GM10847 (cell line): ENCODE results near the gene ICA1.

Source experiments
- POLR2A ChIP-seq: IDR thresholded peaks from 2 replicates; pipeline ENCODE4 v1.6.1; 2011; ENCODE audit not compliant: insufficient read length; ENCODE audit errors: extremely low read depth

The ICA1 gene

GRCh38 chr7:8282162-8282561 lies 20.2 kb upstream of the ICA1 start:
- no peak for TF ChIP-seq POLR2A

DNA sequence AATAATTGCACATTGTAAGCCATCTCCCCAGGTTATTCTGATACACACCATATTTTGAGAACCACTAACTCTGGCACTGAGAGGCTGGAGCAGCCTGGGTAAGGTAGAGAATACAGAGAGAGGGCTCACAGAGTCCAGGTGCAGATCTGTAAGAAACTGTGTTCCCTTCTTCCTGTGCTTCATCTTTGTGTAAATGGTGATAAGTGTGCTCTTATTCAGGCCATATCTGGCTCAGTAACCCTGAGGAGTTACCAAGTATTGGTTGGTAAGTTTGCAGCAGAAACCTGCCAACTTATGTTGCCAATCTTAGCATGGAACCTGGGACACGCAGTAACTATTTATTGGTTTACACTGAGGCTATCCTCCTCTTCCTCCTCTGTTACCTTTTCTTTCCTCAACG lies 16.2 kb upstream of the ICA1 start:
- no peak for TF ChIP-seq POLR2A

DNA sequence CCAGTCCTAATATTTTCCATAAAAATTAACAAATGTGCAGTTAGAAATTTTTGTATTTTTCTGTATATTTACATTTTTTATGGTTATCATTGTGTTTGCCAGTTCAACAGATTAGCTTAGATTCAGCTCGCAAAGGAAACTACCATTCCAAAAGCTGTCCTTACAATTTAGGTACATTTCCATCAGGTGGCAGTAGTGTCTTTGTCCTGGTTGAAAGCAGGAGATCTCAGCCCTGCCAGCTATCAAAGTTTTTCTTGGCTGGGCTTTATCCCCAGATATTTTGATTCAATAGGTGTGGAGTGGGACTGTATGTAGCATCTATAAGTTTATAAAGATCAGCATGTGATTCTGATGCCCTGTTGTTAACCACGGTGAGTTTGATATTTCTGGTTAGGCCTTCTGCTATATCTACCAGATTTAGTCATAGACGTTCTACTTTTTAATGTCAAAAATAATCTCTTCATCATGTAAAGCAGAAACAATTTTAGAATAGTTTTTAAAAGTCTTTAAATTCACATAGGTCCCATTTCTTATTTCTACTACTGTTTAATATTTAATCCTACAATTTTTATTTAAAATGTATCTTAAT lies 15.5 kb upstream of the ICA1 start:
- TF ChIP-seq POLR2A = no peak

DNA sequence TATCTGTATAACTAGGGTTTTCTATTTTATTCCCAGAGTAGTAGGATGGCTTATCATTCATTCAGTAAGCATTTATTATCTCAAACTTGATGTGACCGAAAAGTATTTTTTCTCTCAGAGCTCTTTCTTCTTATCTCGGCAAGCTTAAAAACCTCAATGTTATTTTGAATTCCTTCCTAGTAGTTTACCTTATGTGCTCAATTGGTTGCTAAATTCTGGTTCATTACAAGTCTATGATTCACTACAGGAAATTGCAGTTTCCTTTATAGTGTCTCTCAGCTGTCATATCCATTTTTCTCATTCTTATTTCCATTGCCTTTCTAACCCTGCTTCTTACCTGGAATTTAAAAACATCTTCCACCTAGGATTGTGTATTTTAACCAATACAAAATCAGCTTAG lies 12.6 kb upstream of the ICA1 start:
- TF ChIP-seq POLR2A = no peak

GRCh38 chr7:8271960-8272359 lies 10.0 kb upstream of the ICA1 start:
- TF ChIP-seq POLR2A = no peak

DNA sequence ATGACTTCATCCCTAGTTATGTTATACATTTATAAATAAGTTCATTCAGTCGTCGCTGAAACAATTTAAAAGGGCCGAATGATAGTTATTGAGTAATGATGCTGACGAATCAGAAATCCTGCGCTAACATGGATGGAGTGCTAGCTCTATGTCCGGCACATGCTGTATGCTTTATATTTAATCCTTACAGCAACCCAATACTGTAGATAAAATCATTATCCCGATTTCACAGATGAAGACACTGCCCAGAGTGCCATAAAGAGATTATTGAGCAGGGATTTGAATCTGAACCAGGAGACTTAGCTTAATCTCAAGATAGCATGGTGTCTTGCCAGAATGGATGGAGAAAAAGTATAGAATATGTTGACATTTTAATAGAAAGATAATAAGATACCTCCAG lies 1.1 kb upstream of the ICA1 start:
- no peak for TF ChIP-seq POLR2A

DNA sequence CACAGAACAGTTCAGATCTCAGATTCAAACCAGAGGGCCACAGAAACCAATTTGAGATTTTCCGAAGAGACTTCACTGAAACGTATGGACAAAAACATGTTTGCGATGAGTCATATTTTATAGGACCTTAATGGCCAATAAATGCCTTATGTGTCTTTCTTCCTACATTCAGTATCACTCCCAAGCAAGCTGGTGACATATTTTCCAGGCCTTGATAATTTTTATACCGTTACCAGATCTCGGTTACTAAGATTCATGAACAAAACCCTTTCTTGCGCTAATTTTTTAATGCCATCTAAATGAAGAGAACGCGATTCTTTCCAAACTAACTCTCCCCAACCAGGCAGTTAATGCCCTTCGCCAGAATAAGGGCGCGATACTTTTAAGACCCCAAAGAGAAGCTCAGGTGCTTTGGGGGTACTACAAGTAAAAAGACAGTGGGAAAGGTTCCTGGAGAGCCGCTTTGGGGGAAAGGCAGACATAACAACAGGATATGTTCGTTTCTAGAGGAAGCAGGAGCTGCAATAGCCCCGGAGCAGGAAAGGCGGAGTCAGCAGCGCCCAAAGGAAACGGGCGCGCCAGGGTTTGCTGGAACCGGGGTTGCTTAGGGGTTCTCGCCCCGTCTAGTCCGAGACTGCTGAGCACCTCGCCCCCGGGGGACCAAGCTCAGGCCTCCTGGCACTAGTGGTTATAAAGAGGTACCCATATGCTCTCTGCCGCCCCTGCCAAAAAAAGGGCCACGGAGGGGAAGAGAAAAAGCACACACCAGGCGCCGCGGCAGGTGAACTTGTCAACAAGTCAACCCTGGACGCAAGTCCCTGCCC lies 884 bp downstream of the ICA1 start:
- TF ChIP-seq POLR2A = no peak

GRCh38 chr7:8259586-8260222 lies 2.3 kb downstream of the ICA1 start:
- TF ChIP-seq POLR2A = no peak

- no peak for TF ChIP-seq POLR2A
Measured at GRCh38 chr7:8258734-8259133, 3.2 kb downstream of the ICA1 start.

DNA sequence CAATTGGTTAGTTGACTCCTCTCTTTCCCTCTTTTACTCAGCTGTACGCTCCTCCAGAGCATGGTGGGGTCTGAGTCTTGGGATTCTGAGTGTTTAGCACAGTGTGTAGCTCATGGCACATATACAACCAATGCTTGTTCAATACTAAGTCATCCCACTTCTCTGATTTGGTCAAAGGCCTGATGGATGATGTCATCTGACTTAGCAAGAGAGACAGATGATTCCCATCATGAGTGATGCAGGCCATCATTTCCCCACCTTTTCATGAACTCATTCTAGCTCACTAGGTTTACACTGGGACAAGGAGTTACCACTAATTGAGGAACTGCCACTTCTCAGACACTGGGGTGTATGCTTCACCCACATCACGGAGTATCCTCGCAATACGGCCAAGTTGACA lies 3.8 kb downstream of the ICA1 start:
- no peak for TF ChIP-seq POLR2A

DNA sequence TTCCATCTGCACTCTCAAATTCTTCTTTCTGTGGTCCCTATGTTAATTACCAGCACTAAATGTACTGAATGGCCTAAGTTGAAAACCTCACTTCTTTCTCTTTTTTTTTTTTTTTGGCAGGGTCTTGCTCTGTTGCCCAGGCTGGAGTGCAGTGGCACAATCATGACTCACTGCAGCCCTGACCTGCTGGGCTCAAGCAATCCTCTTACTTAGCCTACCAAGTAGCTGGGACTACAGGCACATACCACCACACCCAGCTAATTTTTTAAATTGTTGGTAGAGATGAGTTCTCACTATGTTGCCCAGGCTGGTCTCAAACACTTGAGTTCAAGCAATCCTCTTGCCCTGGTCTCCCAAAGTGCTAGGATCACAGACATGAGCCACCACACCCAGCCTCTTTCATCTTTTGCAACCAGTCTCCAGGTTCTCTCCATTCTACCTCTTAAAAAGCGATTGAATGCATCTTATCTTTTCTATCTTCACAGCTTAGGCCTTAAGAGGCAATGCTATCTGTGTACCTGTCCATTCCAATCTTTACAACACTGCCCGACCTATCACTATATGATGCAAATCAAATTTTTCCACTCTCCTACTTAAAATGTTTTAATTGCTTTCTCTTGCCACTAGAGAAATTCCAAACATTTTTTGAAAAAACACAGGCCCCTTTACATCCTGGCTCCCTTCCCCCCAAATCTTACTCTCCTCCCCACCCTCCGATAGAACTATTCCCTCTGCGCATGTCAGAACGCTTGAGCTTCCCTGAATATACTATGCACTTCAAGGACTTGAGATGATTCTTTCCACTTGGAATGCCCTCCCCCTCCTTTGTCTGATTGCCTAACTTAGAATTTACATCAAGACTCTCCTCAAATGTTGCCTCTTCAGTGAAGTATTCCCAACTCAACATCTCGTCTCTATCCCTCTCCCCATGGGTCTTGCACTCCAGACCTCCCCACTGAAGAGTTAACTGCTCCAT lies 6.0 kb downstream of the ICA1 start:
- TF ChIP-seq POLR2A = no peak

GRCh38 chr7:8254667-8255066 lies 7.3 kb downstream of the ICA1 start:
- no peak for TF ChIP-seq POLR2A

DNA sequence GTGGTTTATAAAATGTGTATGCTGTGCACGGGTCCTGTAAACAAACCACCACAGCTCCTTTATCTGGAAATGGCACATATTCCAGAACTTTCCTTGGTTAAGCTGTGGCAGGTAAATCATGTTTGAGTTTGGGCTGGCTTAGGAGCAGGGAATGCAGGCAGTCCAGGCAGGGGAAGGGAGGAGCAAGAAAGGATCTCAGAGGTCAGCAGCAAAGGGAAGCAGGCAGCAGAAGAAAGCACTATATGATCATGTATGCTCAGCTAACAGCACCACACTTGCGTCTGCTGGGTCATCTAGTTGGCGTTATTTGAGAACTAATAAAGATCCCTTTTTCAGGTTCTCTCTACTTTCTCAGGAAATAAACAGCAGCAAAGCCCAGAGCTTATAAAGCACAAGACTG lies 7.8 kb downstream of the ICA1 start:
- TF ChIP-seq POLR2A = no peak

DNA sequence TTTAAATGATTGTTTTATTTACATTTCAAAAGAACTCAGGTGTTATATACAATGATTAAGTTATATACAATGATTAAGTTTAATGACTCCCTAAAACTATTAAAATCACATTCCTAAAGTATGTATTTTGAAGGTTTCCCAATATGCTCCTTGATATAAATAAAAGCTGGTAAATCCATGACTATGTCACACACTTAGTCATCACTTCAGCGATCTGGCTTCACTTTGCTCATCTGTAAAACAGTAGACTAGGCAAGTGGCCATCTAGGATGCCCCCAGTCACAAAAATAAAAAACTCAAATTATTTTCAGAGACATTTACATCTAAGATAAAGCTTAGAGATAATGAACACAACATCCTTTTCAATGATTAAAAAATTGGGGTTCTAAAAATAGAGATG lies 10.8 kb downstream of the ICA1 start:
- no peak for TF ChIP-seq POLR2A

GRCh38 chr7:8250547-8250946 lies 11.4 kb downstream of the ICA1 start:
- no peak for TF ChIP-seq POLR2A

- no peak for TF ChIP-seq POLR2A
Measured at GRCh38 chr7:8249121-8249520, 12.8 kb downstream of the ICA1 start.

- no peak for TF ChIP-seq POLR2A
Measured at GRCh38 chr7:8246020-8246419, 15.9 kb downstream of the ICA1 start.
